Neural progenitor cell (in vitro differentiated cells): ENCODE results near the gene CCNY.

Source experiments
- EZH2phosphoT487 ChIP-seq: fragments of 200-600 bp; sonication (generic); IDR thresholded peaks from 2 replicates; pipeline ENCODE4 v1.6.1; 2017; ENCODE audit warnings: antibody characterized with exemption
- TF ChIP-seq, protein P1 (sequence below): fragments of 200-600 bp; sonication (generic); IDR thresholded peaks from 2 replicates; pipeline ENCODE4 v1.5.1; 2017; ENCODE audit warnings: antibody characterized with exemption, mild to moderate bottlenecking

DNA sequence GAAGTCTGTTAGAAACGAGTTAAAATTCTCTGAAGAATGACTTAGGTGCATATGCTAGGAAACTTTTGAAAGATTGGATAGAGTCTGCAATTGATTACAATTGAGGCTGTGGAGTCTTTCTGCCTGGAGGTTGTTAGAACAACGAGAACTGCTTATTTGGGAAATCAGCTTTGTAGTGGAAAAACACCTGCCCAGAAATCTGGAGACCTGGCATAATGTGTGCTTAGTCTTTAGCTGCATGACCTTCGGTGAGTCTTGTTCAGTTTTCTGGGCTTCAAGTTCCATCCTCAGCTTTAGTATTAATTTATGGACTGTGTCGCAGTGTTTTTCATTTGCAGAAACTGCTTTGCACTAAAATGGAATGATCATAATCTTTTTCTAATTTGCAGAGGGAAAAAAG is 31.7 kb downstream of the CCNY start:
- TF ChIP-seq, protein P1, sequence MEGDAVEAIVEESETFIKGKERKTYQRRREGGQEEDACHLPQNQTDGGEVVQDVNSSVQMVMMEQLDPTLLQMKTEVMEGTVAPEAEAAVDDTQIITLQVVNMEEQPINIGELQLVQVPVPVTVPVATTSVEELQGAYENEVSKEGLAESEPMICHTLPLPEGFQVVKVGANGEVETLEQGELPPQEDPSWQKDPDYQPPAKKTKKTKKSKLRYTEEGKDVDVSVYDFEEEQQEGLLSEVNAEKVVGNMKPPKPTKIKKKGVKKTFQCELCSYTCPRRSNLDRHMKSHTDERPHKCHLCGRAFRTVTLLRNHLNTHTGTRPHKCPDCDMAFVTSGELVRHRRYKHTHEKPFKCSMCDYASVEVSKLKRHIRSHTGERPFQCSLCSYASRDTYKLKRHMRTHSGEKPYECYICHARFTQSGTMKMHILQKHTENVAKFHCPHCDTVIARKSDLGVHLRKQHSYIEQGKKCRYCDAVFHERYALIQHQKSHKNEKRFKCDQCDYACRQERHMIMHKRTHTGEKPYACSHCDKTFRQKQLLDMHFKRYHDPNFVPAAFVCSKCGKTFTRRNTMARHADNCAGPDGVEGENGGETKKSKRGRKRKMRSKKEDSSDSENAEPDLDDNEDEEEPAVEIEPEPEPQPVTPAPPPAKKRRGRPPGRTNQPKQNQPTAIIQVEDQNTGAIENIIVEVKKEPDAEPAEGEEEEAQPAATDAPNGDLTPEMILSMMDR: no peak
- no peak for TF ChIP-seq EZH2phosphoT487
